Liver (tissue), 9 donors: Measurements from ENCODE around the gene CHTOP. TPM values are rescaled to one million over a fixed set of nuclear protein-coding genes. Genes with fewer than 3 reads are reported as not detected.
A peak's percentile ranks its signal among the peaks of the same experiment; 100 is the strongest.

ENCODE experiments used
- DNase-seq: peaks from one replicate; pipeline ENCODE4 v3.0.0-alpha.2; 2017; ENCODE audit warnings: low spot score
- H3K27ac ChIP-seq, 2 donors: one replicate each; pipeline ENCODE4 v1.7.0; 2013; ENCODE audit warnings: inconsistent platforms in 2 of 2, low read length in 2 of 2, control low read depth in 1 of 2, low read depth in 1 of 2, mild to moderate bottlenecking in 1 of 2
- H3K27me3 ChIP-seq, 4 donors: one replicate each; pipeline versions ENCODE4 v1.6.1 to v1.7.0; 2013; ENCODE audit warnings: low read length in 3 of 4, inconsistent platforms in 1 of 4, mild to moderate bottlenecking in 1 of 4, moderate library complexity in 1 of 4; ENCODE audit not compliant: control insufficient read depth in 4 of 4, insufficient read depth in 4 of 4
- H3K36me3 ChIP-seq, 4 donors: one replicate each; pipeline versions ENCODE4 v1.6.1 to v1.7.0; 2013; ENCODE audit warnings: low read length in 3 of 4, mild to moderate bottlenecking in 3 of 4, low read depth in 1 of 4, moderate library complexity in 1 of 4; ENCODE audit not compliant: control insufficient read depth in 4 of 4, insufficient read depth in 3 of 4
- H3K4me1 ChIP-seq, 4 donors: one replicate each; pipeline versions ENCODE4 v1.6.1 to v1.7.0; 2013; ENCODE audit warnings: low read length in 3 of 4, mild to moderate bottlenecking in 3 of 4, moderate library complexity in 1 of 4; ENCODE audit not compliant: control insufficient read depth in 4 of 4, insufficient read depth in 4 of 4
- H3K4me3 ChIP-seq, 3 donors: one replicate each; pipeline versions ENCODE4 v1.6.1 to v1.7.0; 2013; ENCODE audit warnings: low read length in 3 of 3, control low read depth in 1 of 3, low read depth in 1 of 3, mild to moderate bottlenecking in 1 of 3
- H3K9ac ChIP-seq, 2 donors: one replicate each; pipeline ENCODE4 v1.7.0; 2013; ENCODE audit warnings: low read length in 2 of 2, mild to moderate bottlenecking in 2 of 2, moderate library complexity in 2 of 2, control low read depth in 1 of 2, low read depth in 1 of 2
- H3K9me3 ChIP-seq, 4 donors: one replicate each; pipeline versions ENCODE4 v1.6.1 to v1.7.0; 2013; ENCODE audit warnings: low read length in 3 of 4; ENCODE audit not compliant: control insufficient read depth in 4 of 4
- ATF3 ChIP-seq: IDR thresholded peaks from 2 replicates; pipeline ENCODE4 v1.6.1; 2016; ENCODE audit warnings: antibody characterized with exemption
- FOXA1 ChIP-seq: IDR thresholded peaks from 2 replicates; pipeline ENCODE4 v1.6.1; 2016; ENCODE audit warnings: antibody characterized with exemption
- HNF4A ChIP-seq, 2 donors: conservative IDR thresholded peaks; 2 replicates each; pipeline ENCODE4 v1.6.1; 2016; ENCODE audit warnings: antibody characterized with exemption in 2 of 2, mild to moderate bottlenecking in 2 of 2
- HNF4G ChIP-seq: IDR thresholded peaks from 2 replicates; pipeline ENCODE4 v1.6.1; 2016; ENCODE audit warnings: antibody characterized with exemption
- JUND ChIP-seq, 2 donors: IDR thresholded peaks; 2 replicates each; pipeline ENCODE4 v1.6.1; 2016; ENCODE audit warnings: antibody characterized with exemption in 2 of 2
- NR2F2 ChIP-seq: IDR thresholded peaks from 2 replicates; pipeline ENCODE4 v1.6.1; 2016; ENCODE audit warnings: antibody characterized with exemption
- RAD21 ChIP-seq, 2 donors: IDR thresholded peaks; 2 replicates each; pipeline ENCODE4 v1.6.1; 2016; ENCODE audit warnings: antibody characterized with exemption in 2 of 2, mild to moderate bottlenecking in 2 of 2
- REST ChIP-seq: IDR thresholded peaks from 2 replicates; pipeline ENCODE4 v1.6.1; 2016; ENCODE audit warnings: antibody characterized with exemption, mild to moderate bottlenecking
- RXRA ChIP-seq, 2 donors: IDR thresholded peaks; 2 replicates each; pipeline ENCODE4 v1.6.1; 2017 to 2018; ENCODE audit warnings: antibody characterized with exemption in 2 of 2, mild to moderate bottlenecking in 1 of 2
- SP1 ChIP-seq: IDR thresholded peaks from 2 replicates; pipeline ENCODE4 v1.6.1; 2018; ENCODE audit warnings: antibody characterized with exemption, mild to moderate bottlenecking
- TAF1 ChIP-seq: conservative IDR thresholded peaks from 2 replicates; pipeline ENCODE4 v1.6.1; 2016; ENCODE audit warnings: antibody characterized with exemption, mild to moderate bottlenecking
- YY1 ChIP-seq: IDR thresholded peaks from 2 replicates; pipeline ENCODE4 v1.6.1; 2016; ENCODE audit warnings: antibody characterized with exemption, mild to moderate bottlenecking
- ZBTB33 ChIP-seq: IDR thresholded peaks from 2 replicates; pipeline ENCODE4 v1.6.1; 2016; ENCODE audit warnings: antibody characterized with exemption
- WGBS: extraction: QIAGEN DNeasy Blood & Tissue Kit; methylation state at CpG from one replicate; pipeline ENCODE4 v1.1.7; 2013; 5-methylcytosine and 5-hydroxymethylcytosine counted together
- polyA plus RNA-seq, 2 donors: library from polyadenylated mRNA; stranded (reverse) in 1 of 2; unstranded in 1 of 2; fragments of 200-250 nt in 1 of 2; fragments of >200 nt in 1 of 2; fragmentation: Nextera tagmentation in 1 of 2; extraction: Ambion mirVana in 1 of 2; gene quantifications; one replicate each; pipeline versions ENCODE4 v1.2.1 to v1.2.3, GENCODE V29; 2013 to 2015
- total RNA-seq, 2 donors: library from RNA; depleted of rRNA; stranded (reverse); fragments of >200 nt; gene quantifications; one replicate each; pipeline ENCODE4 v1.2.3, GENCODE V29; 2014
- TF ChIP-seq, protein P1 (sequence below): IDR thresholded peaks from 2 replicates; pipeline ENCODE4 v1.6.1; 2016; ENCODE audit warnings: antibody characterized with exemption
- TF ChIP-seq, protein P2 (sequence below): fragments of 150-350 bp; IDR thresholded peaks from 2 replicates; pipeline ENCODE4 v1.5.1; 2017; ENCODE audit warnings: improper control_type of control experiment, low read depth, low read length; ENCODE audit not compliant: missing input control
- donor health status: healthy.
- donor health status: healthy.
- donor health status: healthy.
- donor health status: healthy.
- donor health status: healthy.

CHTOP gene
- total and polyA plus RNA-seq, 4 donors = 16.4 to 30.9 (median 24.3) TPM

- TF ChIP-seq ZBTB33 = no peak
- no peak for TF ChIP-seq YY1
- no peak for TF ChIP-seq NR2F2
- no peak for TF ChIP-seq HNF4G
- TF ChIP-seq RXRA (IDR thresholded peaks at IDR 0.05) = no peak
- TF ChIP-seq SP1 = no peak
- no peak for TF ChIP-seq FOXA1
- TF ChIP-seq, protein P1, sequence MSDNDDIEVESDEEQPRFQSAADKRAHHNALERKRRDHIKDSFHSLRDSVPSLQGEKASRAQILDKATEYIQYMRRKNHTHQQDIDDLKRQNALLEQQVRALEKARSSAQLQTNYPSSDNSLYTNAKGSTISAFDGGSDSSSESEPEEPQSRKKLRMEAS = no peak
Observed at GRCh38 chr1:153642161-153642560, 8.3 kb downstream of the CHTOP start (continued).

DNA sequence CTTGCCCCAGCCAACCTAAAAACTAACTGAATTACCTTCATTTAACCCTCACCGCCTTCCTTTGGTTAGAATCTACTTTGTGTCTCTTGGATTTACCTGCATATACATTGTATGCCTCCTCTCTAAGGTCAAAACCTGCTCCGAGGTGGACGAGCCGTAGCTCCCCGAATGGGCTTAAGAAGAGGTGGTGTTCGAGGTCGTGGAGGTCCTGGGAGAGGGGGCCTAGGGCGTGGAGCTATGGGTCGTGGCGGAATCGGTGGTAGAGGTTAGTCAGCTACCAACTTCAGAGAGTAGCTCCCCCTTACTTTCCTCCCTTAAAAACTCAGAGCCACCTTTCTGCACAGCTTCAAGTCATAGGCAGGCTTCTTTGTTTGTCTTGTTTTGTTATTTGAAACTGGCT lies 9.2 kb downstream of the CHTOP start:
- Histone ChIP-seq H3K9ac (no peak overlapping the region), H3K4me3 (no peak overlapping the region), H3K27me3 (no peaks in the 10 kb centered on the region), H3K36me3 (peaks cover 18 to 62% (median 52%) of the 10 kb centered on the region in 4 donors), H3K4me1 (peaks cover 2 to 24% (median 15%) of the 10 kb centered on the region in 4 donors), H3K27ac (no peak overlapping the region), H3K9me3 (no peaks in the 10 kb centered on the region)
- no peak for DNase-seq
- TF ChIP-seq RAD21 (IDR thresholded peaks at IDR 0.05) = no peak
- WGBS = 91% methylated on average over 11 of the region's 11 CpGs

DNA sequence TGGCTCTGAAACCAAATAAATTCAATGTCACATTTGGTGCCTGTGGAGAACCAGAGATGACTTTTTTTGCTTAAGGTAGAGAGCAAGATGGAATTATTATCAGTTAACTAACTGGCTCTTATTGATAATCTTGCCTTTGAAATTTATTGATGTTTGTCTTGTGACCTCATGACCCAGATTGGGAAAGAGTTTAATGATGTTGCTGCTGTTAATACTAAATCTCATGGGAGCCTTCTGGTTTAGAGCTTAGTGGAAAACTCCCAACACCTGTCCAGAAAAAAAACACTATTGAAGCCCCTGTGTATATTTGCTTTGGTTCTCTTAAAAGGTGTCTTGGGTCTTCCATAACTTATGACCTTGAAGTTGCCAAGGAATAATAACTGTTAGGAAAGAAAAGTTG lies 9.9 kb downstream of the CHTOP start:
- TF ChIP-seq HNF4A (conservative IDR thresholded peaks at IDR 0.05) (peak in 1 of 2 donors; percentile 22), RXRA (IDR thresholded peaks at IDR 0.05) (peak; percentile 46 to 48), NR2F2 (peak; percentile 33), YY1 (no peak)
- no peaks in the 10 kb centered on the region for H3K27me3 ChIP-seq
- H3K9me3 ChIP-seq = no peaks in the 10 kb centered on the region
- H3K27ac ChIP-seq = peak overlapping the region in 1 of 2 donors; percentile 40
- H3K4me3 ChIP-seq = no peak overlapping the region
- H3K36me3 ChIP-seq = peaks cover 15 to 56% (median 45%) of the 10 kb centered on the region in 4 donors
- DNase-seq = no peak
- no peak overlapping the region for H3K9ac ChIP-seq
- peaks cover 2 to 24% (median 15%) of the 10 kb centered on the region in 4 donors for H3K4me1 ChIP-seq

- peaks cover 10 to 32% (median 26%) of the 10 kb centered on the region in 4 donors for H3K36me3 ChIP-seq
- no peak overlapping the region for H3K9ac ChIP-seq
- no peaks in the 10 kb centered on the region for H3K9me3 ChIP-seq
- 91% methylated on average over 5 of the region's 5 CpGs for WGBS
- H3K27ac ChIP-seq = no peak overlapping the region
- H3K4me3 ChIP-seq = no peak overlapping the region
- TF ChIP-seq ZBTB33 = no peak
- TF ChIP-seq FOXA1 = no peak
- TF ChIP-seq RAD21 (IDR thresholded peaks at IDR 0.05) = no peak
- no peak for TF ChIP-seq TAF1
- TF ChIP-seq RXRA (IDR thresholded peaks at IDR 0.05) = no peak
- no peak for TF ChIP-seq ATF3
- no peak for TF ChIP-seq REST
- TF ChIP-seq, protein P2, sequence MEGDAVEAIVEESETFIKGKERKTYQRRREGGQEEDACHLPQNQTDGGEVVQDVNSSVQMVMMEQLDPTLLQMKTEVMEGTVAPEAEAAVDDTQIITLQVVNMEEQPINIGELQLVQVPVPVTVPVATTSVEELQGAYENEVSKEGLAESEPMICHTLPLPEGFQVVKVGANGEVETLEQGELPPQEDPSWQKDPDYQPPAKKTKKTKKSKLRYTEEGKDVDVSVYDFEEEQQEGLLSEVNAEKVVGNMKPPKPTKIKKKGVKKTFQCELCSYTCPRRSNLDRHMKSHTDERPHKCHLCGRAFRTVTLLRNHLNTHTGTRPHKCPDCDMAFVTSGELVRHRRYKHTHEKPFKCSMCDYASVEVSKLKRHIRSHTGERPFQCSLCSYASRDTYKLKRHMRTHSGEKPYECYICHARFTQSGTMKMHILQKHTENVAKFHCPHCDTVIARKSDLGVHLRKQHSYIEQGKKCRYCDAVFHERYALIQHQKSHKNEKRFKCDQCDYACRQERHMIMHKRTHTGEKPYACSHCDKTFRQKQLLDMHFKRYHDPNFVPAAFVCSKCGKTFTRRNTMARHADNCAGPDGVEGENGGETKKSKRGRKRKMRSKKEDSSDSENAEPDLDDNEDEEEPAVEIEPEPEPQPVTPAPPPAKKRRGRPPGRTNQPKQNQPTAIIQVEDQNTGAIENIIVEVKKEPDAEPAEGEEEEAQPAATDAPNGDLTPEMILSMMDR = no peak
- no peak for TF ChIP-seq JUND (IDR thresholded peaks at IDR 0.05)
- DNase-seq = no peak
- H3K27me3 ChIP-seq = no peaks in the 10 kb centered on the region
- peaks cover 2 to 37% (median 24%) of the 10 kb centered on the region in 4 donors for H3K4me1 ChIP-seq
Observed at GRCh38 chr1:153646672-153647345, 12.9 kb downstream of the CHTOP start.
